NOMO-1 treated with dmso at 0.1 percent for 144 hours (cell line): ENCODE data around the gene ENSA.
"Not testable (repeated sequence)": the region's sequence is repeated elsewhere in the genome, so short reads cannot be mapped to it uniquely, and the experiment has no call there.

Source experiments
- DNase-seq: peaks from one replicate; lab custom pipeline; 2025; ENCODE audit not compliant: unreplicated experiment; lab: John Stamatoyannopoulos, UW

The ENSA gene, protein sequence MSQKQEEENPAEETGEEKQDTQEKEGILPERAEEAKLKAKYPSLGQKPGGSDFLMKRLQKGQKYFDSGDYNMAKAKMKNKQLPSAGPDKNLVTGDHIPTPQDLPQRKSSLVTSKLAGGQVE

DNA sequence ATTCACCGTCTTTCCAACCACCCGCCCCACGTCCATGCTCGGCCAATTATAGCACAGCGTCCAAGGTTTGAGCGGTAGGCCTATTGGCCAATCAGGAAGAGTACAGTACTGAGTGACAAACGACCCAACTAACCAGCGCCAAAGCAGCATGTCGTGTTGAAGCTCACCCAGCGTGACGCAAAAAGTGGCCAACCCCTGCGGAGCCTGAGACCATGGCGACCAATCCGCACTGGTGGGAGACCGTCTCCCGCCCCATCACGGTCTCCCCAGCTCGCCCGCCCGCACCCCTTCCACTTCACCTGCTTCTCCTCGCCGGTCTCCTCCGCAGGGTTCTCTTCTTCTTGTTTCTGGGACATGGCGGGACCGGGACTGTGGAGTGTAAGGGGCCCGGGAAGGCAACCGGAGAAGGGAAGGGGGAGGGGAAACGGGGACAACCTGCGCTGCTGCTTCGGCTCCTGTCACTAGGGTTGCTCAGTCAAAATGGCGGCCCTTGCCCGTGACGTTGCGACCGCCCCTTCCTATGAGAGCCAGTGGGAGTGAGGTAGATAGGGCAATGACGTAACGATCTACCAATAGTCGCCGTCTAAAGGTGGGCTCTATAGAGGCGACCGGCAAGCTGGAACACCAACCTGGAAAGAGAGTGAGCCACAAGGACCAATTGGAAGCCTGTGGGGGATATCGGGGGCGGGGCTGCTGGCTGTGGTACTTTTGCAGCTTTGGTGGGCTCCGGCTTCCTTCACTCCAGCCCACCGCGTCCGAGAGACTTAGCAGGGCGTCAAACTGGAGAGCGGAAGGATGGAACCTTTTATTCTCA, at the start of gene ENSA:
Gene ENSA (minus strand): TSS at position 498 of the 814 bp plus-strand sequence. CDS start 142 bp downstream, at position 356.
- DNase-seq, result peak; percentile 98

DNA sequence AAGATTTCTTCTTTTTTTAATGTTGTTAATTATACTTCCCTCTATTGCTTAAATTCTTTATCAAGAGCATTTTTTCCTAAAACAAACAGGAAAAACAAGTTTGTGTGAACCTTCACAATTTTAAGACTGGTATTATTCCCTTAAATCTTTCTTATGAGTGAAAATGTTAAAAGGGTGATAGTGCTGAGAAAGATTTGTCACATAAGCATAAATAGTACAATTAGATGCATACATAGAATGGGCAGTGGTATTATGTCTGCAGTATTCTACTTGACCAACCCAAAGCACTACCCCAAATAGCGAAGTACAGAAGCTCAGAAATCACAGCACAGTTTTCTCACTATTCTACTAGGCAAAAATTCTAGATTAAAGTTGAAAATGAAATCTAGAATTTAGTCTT, 49.6 kb upstream of the ENSA start:
- no peak for DNase-seq

DNA sequence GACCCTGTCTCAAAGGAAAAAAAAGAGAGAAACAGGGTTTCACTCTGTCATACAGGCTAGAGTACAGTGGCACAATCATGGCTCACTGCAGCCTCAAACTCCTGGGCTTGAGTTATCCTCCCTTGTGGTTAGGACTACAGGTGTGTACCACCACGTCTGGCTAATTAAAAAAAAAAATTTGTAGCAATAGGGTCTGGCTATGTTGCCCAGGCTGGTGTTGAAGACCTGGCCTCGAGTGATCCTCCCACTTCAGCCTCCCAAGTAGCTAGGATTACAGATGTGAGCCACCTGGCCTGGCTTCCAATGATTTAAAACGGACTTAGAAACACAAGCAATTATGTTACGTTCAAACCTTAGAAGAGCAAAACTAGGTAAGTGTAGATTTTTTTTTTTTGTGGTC, 45.5 kb upstream of the ENSA start:
- no peak for DNase-seq

DNA sequence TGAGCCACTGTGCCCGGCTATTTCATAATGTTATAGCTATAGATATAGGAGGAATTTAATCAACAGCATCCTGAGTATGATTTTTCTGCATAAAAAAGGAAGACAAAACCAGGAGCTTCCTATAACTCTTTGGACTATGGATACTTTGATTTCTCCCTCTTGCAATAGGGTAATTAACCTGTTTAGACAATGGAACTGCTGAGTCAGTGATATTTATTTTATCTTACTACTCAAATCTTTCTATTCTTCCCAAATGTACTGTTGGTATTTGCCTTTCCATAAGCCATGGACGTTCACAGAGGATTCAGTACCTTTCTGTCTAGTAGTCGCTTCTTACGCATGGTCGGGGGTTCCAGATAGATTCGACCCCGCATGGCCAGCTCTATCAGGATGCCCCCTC, 33.9 kb upstream of the ENSA start:
- no peak for DNase-seq

DNA sequence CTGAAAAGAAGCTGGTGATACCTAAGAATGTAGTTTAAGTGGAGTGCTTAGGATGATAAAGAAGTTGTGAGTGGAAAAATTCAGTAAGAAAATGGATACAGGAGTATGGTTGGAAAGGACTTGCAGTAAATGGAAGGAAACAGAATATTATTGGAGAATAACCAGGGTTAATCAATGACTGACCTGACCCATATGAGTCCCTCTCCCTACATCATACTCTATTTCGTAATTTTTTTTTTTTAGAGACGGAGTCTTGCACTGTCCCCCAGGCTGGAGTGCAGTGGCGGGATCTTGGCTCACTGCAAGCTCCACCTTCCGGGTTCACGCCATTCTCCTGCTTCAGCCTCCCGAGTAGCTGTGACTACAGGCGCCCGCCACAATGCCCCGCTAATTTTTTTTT, 33.4 kb upstream of the ENSA start:
- DNase-seq, result no peak

DNA sequence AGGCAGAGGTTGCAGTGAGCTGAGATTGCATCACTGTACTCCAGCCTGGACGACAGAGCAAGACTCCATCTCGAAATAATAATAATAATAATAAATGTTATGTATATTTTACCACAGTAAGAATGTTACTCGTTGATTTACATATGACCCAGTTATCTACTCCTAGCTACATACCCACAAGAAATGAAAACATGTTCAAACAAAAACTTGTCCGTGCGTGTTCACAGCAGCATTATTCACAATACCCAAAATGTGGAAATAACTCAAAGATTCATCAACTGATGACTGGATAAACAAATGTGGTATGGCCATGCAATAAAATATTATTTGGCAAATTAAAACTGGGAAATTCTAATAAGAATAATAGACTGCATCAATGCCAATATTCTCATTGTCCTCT, 31.7 kb upstream of the ENSA start:
- no peak for DNase-seq

DNA sequence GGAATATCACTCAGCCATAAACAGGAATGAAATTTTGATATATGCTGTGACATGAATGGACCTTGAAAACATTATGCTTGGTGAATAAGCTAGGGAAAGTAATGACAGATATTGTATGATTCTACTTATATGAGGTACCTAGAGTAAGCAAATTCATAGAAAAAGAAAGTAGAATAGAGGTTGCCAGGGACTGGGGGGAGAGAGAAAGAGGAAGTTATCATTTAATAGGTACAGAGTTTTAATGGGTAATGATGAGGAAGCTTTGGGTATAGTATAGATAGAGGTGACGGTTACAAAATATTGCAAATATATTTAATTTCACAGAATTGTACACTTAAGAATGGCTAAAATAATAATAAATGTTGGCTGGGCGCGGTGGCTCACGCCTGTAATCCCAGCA, 31.2 kb upstream of the ENSA start:
- no peak for DNase-seq

DNA sequence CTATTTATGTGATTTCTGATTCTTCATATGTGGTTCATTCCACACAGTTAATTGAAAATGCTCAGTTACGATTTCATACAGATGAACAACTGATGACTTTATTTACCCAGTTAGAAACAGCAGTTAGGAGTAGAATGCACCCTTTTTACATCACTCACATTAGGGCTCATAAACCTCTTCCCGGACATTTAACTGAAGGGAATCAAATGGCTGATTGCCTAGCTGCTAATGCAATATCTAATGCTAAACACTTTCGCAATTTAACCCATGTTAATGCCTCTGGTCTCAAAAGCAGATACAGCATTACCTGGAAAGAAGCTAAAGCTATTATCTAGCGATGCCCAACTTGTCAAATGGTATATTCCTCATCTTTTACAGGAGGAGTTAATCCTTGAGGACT, 27.7 kb upstream of the ENSA start:
- not testable (repeated sequence) for DNase-seq

DNA sequence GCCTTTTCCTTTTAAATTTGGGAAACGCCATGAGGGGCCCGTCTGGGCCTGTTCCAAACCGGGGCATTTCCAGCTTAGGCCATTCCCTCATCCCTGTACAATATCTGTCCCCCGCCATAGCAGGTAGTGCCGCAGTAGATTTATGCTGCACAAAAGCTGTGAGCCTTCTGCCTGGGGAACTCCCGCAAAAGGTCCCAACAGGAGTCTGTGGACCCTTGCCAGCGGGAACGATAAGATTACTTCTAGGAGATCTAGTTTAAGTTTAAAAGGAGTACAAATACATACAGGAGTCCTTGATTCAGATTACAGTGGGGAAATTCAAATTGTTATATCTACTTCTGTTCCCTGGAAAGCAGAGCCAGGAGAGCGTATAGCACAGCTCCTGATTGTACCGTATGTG, 25.2 kb upstream of the ENSA start:
- DNase-seq, result not testable (repeated sequence)

DNA sequence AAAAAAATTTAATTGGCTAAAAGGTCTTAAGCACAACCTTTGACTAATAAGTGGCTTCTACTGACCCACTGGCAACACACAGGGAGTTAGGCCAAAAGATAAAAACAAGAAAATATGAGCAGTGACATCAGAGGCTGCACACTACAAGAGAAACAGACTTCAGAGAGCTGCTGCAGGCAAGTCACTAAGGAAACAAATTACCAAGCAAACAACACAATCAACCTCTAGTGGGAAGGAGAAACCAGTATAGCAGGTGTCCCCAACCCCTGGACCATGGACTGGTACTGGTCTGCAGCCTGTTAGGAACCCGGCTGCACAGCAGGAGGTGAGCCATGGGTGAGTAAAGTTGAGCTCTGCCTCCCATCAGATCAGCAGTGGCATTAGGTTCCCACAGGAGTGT, 20.8 kb upstream of the ENSA start:
- DNase-seq, result no peak

DNA sequence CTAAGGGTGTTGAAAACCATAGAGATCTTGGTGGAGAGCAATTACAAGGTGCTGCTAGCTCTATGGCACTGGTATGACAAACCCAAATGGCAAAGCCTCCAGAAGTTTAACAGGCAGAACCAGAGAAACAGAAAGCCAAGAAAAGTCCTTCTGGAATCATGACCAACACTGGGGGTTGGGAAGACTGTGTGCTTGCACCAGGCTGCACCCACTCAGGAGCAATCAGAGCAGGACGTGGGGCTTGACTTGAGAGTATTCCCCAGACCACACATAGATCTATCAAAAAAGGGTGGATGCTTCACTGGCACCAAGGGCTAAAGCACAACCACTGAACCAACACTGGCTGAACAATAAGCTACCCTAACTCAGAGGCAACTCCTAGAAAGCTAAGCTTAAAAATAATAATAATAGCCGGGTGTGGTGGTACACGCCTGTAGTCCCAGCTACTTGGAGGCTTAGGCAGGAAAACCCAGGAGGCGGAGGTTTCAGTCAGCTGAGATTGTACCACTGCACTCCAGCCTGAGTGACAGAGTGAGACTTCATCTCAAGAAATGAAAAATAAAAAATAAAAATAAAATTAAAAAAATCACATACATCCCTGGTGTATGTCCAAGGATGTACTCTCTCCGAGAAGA, 20.1 kb upstream of the ENSA start:
- no peak for DNase-seq

DNA sequence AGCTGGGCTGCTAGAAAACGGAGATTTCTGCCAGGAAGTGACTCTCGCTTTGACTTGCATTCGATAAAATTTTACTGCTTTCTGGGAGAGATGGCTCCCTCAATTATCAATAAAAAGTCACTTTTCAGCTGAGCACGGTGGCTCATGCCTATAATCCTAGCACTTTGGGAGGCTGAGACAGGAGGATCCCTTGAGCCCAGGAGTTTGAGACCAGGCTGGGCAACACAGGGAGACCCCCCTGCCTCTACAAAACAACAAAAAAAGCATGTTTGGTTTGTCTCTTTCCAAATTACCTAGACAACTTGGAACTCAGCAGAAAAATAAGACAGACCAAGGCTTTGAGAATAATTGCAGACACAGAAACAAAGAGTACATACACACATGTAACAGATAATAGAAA, 12.9 kb upstream of the ENSA start:
- no peak for DNase-seq

DNA sequence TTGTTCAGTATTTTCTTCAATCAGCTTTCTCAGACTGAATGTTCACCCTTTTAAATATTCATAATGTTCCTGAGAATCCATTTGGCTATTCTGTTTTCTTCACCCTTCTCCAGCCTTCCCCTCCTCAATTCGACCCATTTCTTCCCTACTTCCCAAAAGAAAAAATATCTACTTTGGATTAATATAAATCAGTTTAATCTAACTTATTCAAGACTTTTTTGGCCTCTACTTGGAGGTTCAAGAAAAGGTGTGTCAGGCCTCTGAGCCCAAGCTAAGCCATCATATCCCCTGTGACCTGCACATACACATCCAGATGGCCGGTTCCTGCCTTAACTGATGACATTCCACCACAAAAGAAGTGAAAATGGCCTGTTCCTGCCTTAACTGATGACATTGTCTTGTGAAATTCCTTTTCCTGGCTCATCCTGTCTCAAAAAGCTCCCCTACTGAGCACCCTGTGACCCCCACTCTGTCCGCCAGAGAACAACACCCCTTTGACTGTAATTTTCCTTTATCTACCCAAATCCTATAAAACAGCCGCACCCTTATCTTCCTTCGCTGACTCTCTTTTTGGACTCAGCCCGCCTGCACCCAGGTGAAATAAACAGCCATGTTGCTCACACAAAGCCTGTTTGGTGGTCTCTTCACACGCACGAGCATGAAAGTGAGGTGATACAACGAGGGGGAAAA, 11.9 kb upstream of the ENSA start:
- DNase-seq, result not testable (repeated sequence)

DNA sequence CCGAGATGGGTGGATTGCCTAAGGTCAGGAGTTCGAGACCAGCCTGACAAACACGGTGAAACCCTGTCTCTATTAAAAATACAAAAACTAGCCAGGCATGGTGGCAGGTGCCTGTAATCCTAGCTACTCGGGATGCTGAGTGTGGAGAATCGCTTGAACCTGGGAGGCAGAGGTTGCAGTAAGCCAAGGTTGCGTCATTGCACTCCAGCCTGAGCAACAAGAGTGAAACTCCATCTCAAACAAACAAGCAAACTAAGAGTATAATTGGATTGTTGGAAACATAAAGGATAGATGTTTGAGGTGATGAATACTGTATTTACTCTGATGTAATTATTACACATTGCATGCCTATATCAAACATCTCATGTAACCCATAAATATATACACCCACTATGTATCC, 9.0 kb upstream of the ENSA start:
- DNase-seq, result not testable (repeated sequence)

DNA sequence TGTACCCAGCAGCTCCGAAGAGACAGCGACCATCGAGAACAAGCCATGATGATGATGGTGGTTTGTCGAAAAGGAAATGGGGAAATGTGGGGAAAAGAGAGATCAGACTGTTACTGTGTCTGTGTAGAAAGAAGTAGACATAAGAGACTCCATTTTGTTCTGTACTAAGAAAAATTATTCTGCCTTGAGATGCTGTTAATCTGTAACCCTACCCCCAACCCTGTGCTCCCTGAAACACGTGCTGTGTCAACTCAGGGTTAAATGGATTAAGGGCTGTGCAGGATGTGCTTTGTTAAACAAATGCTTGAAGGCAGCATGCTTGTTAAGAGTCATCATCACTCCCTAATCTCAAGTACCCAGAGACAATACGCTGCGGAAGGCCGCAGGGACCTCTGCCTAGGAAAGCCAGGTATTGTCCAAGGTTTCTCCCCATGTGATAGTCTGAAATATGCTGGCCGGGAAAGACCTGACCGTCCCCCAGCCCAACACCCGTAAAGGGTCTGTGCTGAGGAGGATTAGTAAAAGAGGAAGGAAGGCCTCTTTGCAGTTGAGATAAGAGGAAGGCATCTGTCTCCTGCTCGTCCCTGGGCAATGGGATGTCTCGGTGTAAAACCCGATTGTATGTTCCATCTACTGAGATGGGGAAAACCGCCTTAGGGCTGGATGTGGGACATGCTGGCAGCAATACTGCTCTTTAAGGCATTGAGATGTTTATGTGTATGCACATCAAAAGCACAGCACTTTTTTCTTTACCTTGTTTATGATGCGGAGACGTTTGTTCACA, 5.6 kb upstream of the ENSA start:
- DNase-seq, result not testable (repeated sequence)

DNA sequence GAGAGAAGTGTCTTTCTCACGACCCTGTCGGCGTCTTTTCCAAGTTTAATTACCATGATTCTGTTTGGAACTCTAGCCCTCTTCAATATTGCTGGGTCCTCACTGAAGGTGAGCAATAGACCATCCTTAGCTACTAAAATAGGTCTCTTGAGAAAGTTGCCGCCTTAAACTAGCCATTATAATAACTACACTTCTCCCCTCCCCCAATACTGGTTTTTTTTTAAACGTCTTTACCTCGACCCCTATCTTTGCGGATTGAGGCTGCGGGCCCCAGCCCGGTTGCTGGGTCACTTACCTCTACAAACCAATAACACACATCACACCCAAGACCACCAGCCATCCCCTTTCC, 672 bp downstream of the ENSA start:
- DNase-seq, result no peak

DNA sequence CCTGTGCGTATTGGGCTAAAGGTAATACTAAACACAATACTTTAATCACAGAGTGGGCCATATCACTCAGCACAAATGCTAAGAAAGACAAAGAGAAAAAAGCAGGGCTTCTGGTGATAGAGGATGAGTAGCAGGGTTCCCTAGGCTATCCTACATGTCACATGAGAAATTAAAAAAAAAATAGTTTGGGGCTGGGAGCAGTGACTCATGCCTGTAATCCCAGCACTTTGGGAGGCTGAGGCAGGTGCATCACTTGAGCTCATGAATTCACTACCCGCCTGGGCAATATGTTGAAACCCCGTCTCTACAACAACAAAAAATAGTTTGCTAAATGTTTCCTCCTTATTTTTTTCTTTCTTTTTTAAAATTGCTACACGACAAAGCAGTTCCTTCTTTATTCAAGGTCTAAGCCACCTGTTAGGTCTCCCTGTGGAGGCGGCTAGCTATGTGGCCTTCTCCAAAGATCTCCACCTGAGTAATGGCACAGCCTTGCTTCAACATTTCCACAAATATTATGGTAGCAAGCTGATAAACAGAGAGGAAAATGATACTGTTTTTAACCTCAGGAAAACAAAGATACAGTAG, 1.5 kb downstream of the ENSA start:
- no peak for DNase-seq

DNA sequence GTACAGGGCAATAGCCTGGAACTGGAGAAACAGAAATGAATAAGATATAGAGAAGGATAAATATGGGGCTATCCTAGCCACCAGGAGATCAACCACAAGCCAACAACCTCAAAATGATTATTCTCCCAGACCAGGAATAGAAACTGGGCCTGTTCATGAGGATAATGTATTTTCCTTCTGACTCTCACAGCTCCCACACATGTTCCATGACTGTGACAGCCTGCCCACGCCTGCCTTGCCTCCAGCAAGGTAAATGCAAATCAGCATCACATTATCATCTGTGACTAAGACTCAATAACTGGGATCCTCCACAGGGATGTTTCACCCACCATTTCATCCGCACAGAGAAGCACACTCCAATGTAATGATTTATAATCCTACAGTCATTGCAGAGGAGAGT, 3.3 kb downstream of the ENSA start:
- DNase-seq, result no peak

DNA sequence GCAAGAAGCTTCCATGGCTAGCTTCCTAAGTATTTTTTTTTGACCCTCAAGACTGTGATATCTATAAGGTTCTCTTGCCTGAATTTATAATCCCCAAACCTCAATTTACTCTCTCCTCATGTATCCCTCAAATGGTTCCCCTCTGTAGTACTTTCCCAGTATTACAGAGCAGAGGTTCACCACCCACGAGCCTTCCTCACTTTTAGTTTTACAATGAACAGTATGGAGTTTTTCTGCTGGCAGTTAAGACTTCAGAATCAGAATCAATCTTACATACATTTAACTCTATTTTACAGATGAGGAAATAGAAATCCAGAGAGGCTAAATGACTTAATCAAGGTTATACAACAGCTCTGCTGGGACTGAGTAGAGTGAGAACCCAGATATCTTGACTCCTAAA, 4.9 kb downstream of the ENSA start:
- DNase-seq, result not testable (repeated sequence)

DNA sequence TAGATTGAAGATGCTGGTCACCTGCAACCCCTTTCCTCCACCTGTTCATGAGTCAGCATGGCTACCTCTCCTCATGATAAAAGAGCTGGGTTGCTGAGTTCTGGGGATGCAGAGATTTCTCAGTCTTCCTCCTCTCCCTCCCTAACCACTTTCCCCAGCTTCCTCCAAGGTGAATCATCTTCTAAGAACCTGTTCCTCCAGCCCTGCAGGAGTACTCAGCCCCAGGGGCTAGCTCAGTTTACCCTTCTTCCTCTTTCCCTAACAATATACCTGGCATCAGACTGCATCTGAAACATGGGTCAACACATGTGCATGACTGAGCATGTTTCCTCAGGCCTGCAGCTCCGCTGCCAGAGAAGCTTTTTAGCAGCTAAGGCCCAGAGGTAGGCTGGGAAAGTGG, 5.3 kb downstream of the ENSA start:
- DNase-seq, result not testable (repeated sequence)
